NCI-H1105 (cell line): Measurements from ENCODE around the gene MCOLN2.
"Not testable (repeated sequence)": the region's sequence is repeated elsewhere in the genome, so short reads cannot be mapped to it uniquely, and the experiment has no call there.

ENCODE experiments used
- DNase-seq: peaks from one replicate; lab custom pipeline; 2025; lab: John Stamatoyannopoulos, UW

MCOLN2 gene

DNA sequence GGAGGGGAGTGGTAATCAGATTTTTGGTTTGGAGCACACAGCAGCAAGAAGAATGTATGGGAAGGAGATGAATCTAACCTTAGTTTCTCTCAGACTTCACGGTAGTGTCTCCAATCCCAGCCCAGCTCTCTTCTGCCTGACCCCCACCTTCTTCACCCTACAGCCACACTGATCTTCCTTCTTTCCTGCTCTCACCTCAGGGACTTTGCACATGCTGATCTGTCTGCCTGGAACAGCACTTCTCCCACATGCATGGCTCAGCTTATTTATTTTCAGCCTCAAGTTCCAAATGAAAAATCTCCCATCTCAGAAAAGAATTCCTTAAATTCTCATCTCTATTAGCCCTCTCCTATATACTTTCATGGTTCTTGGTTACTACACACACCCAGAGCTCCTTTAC lies 55.1 kb downstream of the MCOLN2 start:
- no peak for DNase-seq

DNA sequence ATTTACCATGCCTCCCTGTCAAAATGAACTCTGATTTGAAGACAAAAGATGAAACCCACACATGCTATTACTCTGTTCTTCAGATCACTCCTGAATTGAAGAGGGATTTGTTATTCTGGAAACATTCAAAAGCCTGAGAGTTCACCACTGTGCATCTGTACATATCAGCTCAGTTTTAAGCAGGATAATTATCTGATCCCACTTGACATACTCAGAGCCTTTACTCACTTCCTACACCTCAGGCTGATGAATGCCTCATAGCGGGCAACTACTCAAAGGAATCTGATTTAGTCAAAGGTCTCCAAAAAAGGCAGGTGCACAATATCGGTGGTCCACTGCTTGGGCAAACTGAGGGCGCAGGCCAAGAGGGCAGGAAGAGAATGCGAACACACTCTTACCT lies 56.4 kb downstream of the MCOLN2 start:
- no peak for DNase-seq

DNA sequence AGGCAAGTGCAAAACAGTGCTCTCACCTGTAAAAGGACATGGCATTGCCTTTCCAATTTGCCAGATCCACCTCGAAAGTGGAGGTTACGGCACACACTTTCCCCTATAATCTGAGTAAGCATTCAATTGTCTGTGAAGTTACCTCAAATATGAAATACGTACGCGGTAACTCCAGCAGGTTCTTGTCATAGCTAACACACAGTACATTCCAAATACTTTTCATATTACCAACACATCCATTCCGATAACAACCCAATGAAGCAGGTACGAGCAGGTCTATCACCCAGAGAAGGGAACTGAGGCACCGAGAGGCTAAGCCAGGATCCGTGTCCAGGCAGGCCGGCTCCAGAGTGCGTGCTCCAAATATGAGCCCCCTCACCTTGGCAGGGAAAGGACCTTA lies 57.2 kb downstream of the MCOLN2 start:
- no peak for DNase-seq

DNA sequence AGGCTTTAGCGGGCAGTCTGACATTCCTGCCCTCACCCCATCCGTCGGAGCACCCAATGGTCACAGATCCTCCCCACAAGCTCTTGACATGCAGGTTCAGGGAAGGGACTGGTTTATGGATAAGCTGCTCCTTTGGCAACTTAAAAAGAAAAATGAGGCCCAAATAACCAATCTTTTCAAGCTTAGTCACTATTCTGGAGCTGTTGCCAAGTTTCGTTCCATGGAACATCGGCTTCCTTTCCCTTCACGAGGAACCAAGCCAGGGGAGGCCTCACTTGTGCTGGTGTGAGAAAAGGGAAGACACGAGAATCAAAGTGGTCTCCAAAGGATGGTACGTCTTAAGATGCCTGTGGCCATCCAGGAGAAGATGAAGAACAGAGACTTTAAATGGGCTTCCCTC lies 57.8 kb downstream of the MCOLN2 start:
- no peak for DNase-seq

DNA sequence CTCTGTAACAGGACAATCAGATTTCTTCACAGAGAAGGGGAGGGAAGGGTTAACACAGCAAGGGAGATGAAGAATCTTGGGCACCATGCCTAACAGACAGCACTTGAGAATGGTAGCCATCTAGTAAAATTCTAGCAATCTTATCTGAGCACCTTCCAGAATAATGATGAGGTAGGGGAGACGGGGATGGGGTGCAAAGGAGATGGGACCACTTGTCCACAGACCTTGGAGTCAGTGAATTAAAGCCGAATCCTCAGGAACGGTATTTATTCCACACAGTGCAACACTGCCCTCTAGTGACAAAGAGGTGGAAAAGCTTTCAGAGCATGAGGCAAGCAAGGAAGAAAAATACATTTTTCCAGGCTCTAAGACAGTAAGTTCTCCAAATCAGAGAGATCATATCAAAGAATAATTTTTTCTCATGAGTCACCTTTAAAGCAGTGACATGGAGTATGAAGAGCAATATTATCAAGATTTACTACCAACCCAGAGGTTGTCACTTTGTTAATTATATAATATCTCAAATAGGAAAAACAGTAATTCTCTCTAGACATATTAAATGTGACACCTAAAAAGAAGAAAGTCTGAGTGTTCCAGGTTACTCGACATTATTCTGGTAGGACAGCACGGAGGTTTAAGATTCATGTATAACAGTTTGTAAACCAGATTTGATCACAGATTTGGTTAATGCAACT lies 60.6 kb downstream of the MCOLN2 start:
- peak; percentile 63 for DNase-seq

DNA sequence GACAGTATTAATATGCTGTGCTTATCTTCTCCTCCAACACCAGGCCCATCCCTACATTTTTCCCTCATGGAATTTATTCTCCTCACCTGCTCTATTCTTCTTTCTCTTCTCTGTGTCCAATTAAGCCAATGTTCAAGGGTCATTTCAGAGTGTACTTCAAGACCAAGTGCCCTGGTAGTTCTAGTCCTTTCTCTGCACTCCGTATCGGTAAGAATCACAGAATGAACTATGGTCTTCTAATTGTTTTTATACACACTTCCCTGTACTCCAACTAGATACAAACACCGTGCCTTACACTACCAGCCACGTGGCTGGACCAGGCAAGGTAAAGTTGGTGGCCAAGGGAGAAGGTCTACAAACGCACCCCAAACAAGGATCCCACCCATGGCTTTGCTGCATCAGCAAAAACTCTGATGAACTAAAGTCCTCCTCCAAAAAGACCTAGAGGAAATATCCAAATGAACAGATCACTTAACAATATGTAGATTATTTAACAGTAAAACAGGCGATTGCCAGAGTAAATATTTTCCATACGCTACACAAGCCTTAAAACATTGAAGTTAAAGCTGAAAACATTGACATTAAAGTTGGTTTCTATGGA lies 63.8 kb downstream of the MCOLN2 start:
- DNase-seq: no peak

DNA sequence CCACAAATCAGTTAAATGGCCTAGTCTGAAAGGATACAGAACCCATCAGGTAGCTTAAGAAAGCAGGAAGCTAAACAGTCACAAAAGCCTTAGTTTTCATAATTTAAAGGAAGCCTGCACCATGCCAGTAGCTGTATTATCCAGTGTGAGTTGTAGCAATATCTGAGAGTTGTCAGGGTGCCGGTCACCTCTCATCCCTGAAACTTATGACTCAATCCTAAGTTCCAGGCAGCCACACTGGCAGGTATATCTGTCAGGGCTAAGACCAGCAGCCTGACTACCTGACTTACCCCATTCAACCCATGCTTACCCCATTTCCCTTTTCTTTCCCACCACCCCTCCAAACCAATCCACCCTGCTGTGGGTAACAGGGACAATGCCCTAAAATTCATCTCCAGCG lies 66.1 kb downstream of the MCOLN2 start:
- no peak for DNase-seq

DNA sequence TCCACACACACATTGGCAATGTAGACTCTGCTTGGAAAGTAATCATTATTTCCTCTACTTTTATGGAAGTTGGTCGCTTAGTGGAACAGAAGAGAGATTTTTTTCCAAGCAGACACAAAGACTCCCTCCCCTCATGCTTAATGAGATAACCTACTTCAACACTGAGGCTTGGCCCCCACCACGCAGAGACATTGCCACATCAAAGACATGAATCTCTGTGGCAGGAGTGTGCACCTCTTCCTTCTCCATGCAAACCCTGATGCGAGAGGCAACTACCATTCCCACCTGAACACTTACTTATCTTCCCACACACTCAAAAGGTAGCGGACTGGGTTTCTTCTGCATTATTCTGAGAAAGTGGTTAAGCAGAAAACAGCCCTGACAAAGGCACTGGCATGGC lies 66.6 kb downstream of the MCOLN2 start:
- no peak for DNase-seq

DNA sequence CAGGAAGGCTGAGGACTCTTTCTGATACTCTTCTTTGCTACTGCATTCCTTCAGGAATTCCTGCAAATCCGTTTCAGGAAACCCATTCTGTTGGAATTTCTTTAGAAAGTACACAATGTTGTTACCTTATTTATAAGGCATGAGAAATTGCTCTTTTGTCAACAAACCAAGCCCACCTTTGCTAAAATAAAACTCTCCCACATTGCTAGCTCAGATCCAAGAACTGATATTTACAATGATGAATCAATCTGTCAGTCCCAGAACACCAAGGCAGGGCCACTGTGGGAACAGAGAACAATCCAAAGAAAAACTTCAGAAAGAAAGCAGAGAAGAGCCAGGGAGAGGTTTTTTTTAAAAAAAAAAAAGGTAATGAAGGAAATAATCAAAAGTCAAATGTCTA lies 67.3 kb downstream of the MCOLN2 start:
- DNase-seq: no peak

DNA sequence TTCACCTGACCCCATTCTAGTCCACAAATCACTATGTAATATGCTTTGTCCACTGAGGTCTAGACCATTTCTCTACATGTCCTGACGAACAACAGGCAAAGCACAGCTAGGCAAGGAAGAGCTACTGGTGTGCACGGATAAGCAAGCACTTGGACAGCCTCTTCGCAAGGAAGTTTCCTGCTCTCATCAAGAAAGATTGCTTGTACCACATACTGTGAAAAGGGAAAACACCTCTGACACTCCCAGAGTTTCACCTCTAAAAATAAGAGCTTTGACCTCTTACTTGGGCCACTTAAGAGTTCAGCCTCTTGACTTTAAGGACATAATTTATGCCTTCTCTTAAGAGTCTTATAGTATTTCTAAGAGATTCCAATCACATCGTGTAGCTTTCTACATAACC lies 67.9 kb downstream of the MCOLN2 start:
- DNase-seq: no peak

DNA sequence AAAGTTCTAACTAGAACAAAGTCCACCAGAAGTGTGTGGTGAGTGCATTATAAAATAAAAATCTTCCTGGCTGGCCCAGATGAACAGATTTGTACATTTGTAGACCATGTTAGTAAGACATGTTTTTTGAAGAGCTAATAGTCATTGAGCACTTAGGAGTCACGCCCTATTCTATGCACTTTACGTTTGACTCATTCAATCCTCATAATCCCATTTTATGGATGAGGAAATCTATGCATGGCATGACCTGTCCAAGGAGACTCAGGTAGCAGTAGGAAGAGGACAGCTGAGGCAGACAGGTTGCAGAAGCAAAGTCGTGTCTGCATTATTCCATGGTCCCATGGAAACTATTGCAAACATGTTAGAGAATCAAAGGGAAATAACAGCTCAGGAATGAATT lies 73.6 kb downstream of the MCOLN2 start:
- no peak for DNase-seq

DNA sequence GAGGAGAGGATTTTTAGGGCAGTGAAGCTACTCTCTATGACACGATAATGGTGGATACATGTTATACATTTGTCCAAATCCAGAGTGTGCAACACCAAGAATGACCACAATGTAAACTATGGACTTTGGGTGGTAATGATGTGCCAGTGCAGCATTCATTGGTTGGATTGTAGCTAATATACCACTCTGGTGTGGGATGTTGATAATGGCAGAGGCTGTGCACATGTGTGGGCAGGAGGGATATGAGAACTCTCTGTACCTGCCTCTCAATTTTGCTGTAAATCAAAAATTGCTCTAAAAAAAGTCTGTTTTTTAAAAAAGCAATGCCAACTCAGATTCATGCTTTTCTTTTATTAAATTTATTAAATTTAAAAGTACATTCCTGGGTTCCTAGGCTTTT lies 76.8 kb downstream of the MCOLN2 start:
- no peak for DNase-seq

DNA sequence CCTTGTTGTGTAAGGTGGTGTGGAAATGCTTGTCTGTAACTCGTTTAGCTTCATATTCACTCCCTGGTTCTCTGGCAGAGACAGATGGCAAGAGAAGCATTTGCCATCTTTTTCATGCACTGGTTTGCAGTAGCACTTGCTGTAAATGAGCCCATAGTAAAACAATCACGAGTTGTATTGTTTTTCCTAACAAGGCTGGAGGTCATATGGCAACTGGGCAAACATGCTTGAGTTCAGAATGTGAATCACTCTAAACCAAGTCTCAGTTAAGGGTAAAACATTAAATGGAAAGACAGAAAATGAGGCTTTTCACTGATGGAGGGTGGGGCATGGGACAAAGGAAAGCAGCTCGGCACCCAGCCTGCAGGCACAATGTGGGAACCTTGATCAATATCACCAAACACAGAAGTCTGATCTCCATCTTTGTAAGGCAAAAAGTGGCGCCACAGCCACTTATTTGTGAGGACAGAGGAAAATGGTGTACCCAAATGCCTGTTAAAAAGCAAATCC lies 77.4 kb downstream of the MCOLN2 start:
- DNase-seq: no peak

DNA sequence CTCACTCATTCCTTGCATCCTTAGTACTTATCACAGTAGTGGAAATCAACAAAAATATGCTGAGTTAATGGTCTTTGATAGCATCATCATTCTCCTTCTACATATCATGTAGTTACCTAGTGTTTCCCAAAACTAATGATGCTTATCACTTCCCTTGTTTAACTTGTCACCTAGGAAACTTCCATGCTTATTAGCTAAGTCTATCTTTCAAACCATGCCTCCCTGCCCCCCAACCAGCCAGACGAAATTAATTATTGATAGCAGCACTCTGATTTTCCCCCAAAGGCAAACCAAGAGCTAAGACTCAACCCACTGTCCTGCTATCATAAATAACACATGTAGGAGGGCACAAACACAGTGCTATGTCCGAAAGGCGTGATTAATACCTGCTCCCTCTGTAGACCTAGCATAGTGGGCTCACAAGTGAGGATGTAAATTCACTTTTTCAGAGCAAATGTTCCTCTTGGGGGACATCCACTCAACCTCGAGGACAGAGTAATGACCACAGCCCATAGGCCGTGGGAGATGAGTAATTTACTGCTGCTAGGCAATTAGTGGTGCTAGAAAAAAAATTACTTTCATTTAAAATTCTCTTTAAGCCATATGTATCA lies 78.1 kb downstream of the MCOLN2 start:
- no peak for DNase-seq

DNA sequence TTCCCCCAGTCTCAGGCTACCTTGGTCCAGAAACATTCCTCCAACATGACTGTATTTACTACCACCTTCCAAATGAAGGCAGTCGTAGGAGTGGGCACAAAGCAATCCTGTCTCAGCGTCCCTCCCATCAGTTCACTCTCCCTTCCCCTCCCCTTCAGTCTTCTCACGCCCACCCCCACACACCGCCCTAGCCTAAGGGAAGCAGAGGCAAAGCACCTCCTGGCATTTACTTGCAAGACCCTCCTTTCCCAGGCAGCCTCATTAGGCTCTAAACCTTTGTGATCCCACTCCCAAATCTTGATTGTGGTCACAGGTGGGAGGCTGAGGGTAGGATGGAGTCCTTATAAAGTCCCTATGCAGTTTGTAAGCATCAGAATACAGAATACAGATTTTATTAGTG lies 80.0 kb downstream of the MCOLN2 start:
- DNase-seq: no peak

DNA sequence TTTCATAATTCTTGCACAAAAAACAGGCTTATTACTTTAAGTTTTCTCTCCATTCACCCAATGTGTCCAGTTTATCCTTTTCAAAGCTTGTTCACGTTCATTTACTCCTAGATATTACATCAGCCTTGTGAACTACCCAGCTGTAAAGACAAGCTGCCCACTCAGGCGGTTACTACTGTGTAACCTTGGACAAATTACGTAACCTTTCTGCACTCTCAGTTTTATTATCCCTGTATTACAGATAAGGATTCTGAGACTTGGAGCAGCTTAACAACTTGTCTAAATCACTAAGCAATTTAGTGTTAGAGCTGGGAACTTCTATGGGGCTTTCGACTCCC lies 83.4 kb downstream of the MCOLN2 start:
- DNase-seq: no peak

DNA sequence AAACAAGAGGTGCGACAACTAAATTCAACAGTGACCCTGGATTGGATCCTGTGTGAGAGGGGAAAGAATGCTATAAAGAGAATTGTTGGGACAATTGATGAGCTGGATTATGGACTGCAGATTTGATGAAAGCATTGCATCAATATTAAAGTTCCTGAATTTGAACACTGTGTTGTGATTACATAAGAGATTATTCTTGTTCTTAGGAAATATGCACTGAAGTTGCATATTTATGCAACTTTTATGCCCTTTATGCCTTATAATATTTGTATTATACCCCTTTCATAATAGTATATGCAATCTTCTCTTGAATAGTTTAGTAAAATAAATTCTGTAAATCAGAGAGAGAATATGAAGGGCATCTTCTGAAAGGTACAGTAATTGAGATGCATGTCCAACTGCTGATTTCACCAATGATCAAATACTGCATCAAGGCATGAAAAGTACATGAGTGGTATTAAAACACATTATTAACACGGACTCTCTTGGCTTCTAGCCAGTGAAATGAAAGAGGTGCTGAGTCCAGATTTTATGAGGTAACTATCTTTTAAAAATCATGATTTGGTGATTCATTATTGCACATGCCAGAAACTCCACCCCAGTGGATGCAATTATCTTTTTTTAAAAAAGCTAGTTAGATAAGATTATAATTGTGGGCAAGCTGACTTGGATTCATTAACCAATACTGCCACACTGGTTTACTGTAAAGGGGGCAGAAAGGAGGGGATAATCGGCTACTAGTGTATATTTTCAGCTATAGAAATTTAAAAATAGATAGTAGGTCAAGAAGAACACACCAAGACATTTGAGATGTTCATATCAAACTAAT lies 84.0 kb downstream of the MCOLN2 start:
- no peak for DNase-seq

DNA sequence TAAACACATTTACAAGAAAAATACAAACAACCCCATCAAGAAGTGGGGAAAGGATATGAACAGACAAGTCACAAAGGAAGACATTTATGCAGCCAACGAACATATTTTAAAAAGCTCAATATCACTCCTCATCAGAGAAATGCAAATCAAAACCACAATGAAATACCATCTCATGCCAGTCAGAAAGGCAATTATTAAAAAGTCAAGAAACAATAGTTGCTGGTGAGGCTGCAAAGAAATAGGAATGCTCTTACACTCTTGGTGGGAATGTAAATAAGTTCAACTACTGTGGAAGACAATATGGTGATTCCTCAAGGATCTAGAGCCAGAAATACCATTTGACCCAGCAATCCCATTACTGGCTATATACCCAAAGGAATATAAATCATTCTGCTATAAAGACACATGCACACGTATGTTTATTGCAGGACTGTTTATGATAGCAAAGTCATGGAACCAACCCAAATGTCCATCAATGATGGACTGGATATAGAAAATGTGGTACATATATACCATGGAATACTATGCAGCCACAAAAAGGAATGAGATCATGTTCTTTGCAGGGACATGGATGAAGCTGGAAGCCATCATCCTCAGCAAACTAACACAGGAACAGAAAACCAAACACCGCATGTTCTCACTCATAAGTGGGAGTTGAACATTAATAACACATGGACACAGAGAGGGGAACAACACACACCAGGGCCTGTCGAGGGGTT lies 88.0 kb downstream of the MCOLN2 start:
- DNase-seq: not testable (repeated sequence)

DNA sequence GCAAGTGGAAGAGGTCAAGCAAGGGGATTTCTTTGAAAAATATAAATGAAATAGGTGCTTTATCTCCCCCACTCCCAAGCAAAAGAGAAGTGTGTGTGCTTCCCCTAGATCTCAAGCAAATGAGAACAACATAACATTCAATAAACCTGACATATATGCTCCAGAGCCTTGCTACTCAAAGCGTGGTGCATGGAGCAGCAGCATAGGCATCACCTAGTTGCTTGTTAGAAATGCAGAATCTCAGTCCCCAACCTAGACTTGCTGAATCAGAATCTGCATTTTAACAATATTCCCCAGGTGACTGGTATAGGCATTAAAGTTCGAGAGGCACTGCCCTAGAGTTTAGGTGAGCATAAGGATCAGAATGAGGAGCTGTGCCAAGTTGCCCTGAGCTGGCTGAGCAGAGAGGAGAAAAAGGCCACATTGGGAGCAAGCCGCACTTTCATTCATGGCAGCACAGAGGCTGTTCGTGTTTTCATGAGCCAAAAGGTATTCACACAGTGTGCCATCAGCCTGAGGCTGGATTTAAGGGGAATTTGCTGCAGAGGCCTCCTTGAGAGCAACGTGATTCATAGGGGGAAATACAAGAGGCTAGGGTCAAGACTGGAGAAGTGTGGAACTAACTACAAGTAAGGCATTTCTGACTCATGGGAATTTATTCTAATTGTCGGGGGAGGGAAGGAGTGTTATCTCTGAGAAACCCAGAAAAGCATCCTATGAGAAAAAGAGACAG lies 89.7 kb downstream of the MCOLN2 start:
- no peak for DNase-seq

DNA sequence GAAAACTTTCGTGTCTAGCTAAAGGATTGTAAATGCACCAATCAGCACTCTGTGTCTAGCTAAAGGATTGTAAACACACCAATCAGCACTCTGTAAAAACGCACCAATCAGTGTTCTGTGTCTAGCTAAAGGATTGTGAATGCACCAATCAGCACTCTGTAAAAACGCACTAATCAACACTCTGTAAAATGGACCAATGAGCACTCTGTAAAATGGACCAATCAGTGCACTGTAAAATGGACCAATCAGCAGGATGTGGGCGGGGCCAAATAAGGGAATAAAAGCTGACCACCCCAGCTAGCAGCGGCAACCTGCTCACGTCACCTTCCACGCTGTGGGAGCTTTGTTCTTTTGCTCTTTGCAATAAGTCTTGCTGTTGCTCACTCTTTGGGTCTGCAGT lies 94.2 kb downstream of the MCOLN2 start:
- DNase-seq: not testable (repeated sequence)

DNA sequence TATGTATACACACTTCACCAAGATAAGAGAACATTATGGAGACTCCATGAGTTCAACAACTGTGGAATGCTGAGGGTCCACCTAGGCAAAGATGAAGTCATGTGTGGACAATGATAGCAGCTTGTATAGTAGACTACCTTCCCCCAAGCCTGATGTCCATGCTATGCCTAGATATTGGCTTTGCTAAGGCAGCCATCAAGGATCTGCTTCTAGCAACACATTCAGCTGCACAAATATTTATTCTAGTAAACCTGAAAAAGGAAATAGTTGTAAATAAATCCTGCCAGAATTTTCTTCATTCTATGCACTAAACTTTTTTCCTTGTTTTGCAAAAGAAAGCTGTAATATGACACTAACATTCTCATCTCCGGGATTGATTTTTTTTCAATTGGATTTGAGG lies 96.9 kb downstream of the MCOLN2 start:
- DNase-seq: no peak
